Rectal smooth muscle tissue (tissue), 1 donor: ENCODE results near the gene KAT5.
A peak's percentile ranks its signal among the peaks of the same experiment; 100 is the strongest.

Experiments used
- H3K27ac ChIP-seq: one replicate; pipeline ENCODE4 v1.7.0; 2013; ENCODE audit warnings: low read depth, low read length, inconsistent platforms
- H3K27me3 ChIP-seq: one replicate; pipeline ENCODE4 v1.7.0; 2013; ENCODE audit warnings: low read length; ENCODE audit not compliant: control insufficient read depth, insufficient read depth
- H3K36me3 ChIP-seq: one replicate; pipeline ENCODE4 v1.7.0; 2013; ENCODE audit warnings: low read length; ENCODE audit not compliant: control insufficient read depth, insufficient read depth
- H3K4me1 ChIP-seq: one replicate; pipeline ENCODE4 v1.7.0; 2013; ENCODE audit warnings: low read length; ENCODE audit not compliant: control insufficient read depth, insufficient read depth
- H3K4me3 ChIP-seq: one replicate; pipeline ENCODE4 v1.7.0; 2013; ENCODE audit warnings: low read length
- H3K9ac ChIP-seq: one replicate; pipeline ENCODE4 v1.7.0; 2013; ENCODE audit warnings: low read length

KAT5 gene

GRCh38 chr11:65714433-65714832 lies 2.4 kb downstream of the KAT5 start:
- no peak overlapping the region for H3K9ac ChIP-seq
- no peak overlapping the region for H3K4me3 ChIP-seq
- H3K36me3 ChIP-seq: peaks cover 43% of the 10 kb centered on the region
- H3K27me3 ChIP-seq: no peaks in the 10 kb centered on the region
- H3K27ac ChIP-seq: no peak overlapping the region
- peaks cover 15% of the 10 kb centered on the region for H3K4me1 ChIP-seq

GRCh38 chr11:65716302-65716701 lies 4.2 kb downstream of the KAT5 start:
- no peak overlapping the region for H3K27ac ChIP-seq
- H3K4me3 ChIP-seq: no peak overlapping the region
- no peak overlapping the region for H3K9ac ChIP-seq
- peaks cover 21% of the 10 kb centered on the region for H3K4me1 ChIP-seq
- H3K27me3 ChIP-seq: no peaks in the 10 kb centered on the region
- peaks cover 43% of the 10 kb centered on the region for H3K36me3 ChIP-seq

GRCh38 chr11:65716774-65717405 lies 4.8 kb downstream of the KAT5 start:
- Histone ChIP-seq H3K27me3 (no peaks in the 10 kb centered on the region), H3K4me1 (peaks cover 21% of the 10 kb centered on the region), H3K36me3 (peaks cover 43% of the 10 kb centered on the region), H3K27ac (no peak overlapping the region), H3K9ac (no peak overlapping the region), H3K4me3 (no peak overlapping the region)

GRCh38 chr11:65717906-65718305 lies 5.9 kb downstream of the KAT5 start:
- Histone ChIP-seq H3K4me3 (no peak overlapping the region), H3K36me3 (peaks cover 43% of the 10 kb centered on the region), H3K27ac (no peak overlapping the region), H3K4me1 (peaks cover 16% of the 10 kb centered on the region), H3K27me3 (no peaks in the 10 kb centered on the region), H3K9ac (no peak overlapping the region)

GRCh38 chr11:65718531-65718930 lies 6.5 kb downstream of the KAT5 start:
- no peak overlapping the region for H3K4me3 ChIP-seq

GRCh38 chr11:65718964-65719492 lies 7.0 kb downstream of the KAT5 start:
- H3K4me3 ChIP-seq: peak overlapping the region; percentile 93
- peaks cover 15% of the 10 kb centered on the region for H3K4me1 ChIP-seq
- no peaks in the 10 kb centered on the region for H3K27me3 ChIP-seq
- H3K9ac ChIP-seq: no peak overlapping the region
- H3K36me3 ChIP-seq: peaks cover 34% of the 10 kb centered on the region
- H3K27ac ChIP-seq: no peak overlapping the region

More at GRCh38 chr11:65718531-65718930, 6.5 kb downstream of the KAT5 start:
- no peaks in the 10 kb centered on the region for H3K27me3 ChIP-seq
- no peak overlapping the region for H3K9ac ChIP-seq
- H3K4me1 ChIP-seq: peaks cover 15% of the 10 kb centered on the region
- no peak overlapping the region for H3K27ac ChIP-seq
- H3K36me3 ChIP-seq: peaks cover 38% of the 10 kb centered on the region

- Histone ChIP-seq H3K4me1 (peaks cover 15% of the 10 kb centered on the region), H3K27me3 (no peaks in the 10 kb centered on the region), H3K27ac (peak overlapping the region; percentile 90)
Observed at GRCh38 chr11:65719871-65720210, 7.8 kb downstream of the KAT5 start.

GRCh38 chr11:65720211-65720934 lies 8.3 kb downstream of the KAT5 start, which contains the start of gene RNASEH2C:
Gene RNASEH2C (minus strand): TSS chr11:65720798. CDS start chr11:65720758, 40 bp downstream.
- no peaks in the 10 kb centered on the region for H3K27me3 ChIP-seq
- peaks cover 24% of the 10 kb centered on the region for H3K36me3 ChIP-seq
- peak within 1 kb of the TSS; percentile 90 for H3K27ac ChIP-seq
- H3K9ac ChIP-seq: peak within 1 kb of the TSS; percentile 68
- H3K4me3 ChIP-seq: peak within 1 kb of the TSS; percentile 93
- H3K4me1 ChIP-seq: peaks cover 15% of the 10 kb centered on the region

More at GRCh38 chr11:65719871-65720210, 7.8 kb downstream of the KAT5 start:
- Histone ChIP-seq H3K36me3 (peaks cover 28% of the 10 kb centered on the region), H3K4me3 (peak overlapping the region; percentile 93), H3K9ac (peak overlapping the region; percentile 35)

GRCh38 chr11:65722261-65722660 lies 10.2 kb downstream of the KAT5 start:
- no peak overlapping the region for H3K4me3 ChIP-seq
- no peaks in the 10 kb centered on the region for H3K27me3 ChIP-seq
- no peak overlapping the region for H3K9ac ChIP-seq
- H3K4me1 ChIP-seq: peaks cover 15% of the 10 kb centered on the region
- peaks cover 13% of the 10 kb centered on the region for H3K36me3 ChIP-seq
- H3K27ac ChIP-seq: no peak overlapping the region

GRCh38 chr11:65726660-65727059 lies 14.6 kb downstream of the KAT5 start:
- H3K27me3 ChIP-seq: no peaks in the 10 kb centered on the region
- no peak overlapping the region for H3K9ac ChIP-seq
- no peak overlapping the region for H3K4me3 ChIP-seq
- no peaks in the 10 kb centered on the region for H3K36me3 ChIP-seq
- no peaks in the 10 kb centered on the region for H3K4me1 ChIP-seq
- no peak overlapping the region for H3K27ac ChIP-seq

GRCh38 chr11:65727865-65728264 lies 15.8 kb downstream of the KAT5 start:
- Histone ChIP-seq H3K27ac (no peak overlapping the region), H3K4me3 (no peak overlapping the region), H3K27me3 (no peaks in the 10 kb centered on the region), H3K9ac (no peak overlapping the region), H3K4me1 (no peaks in the 10 kb centered on the region), H3K36me3 (no peaks in the 10 kb centered on the region)

- no peak overlapping the region for H3K27ac ChIP-seq
- no peak overlapping the region for H3K9ac ChIP-seq
- no peak overlapping the region for H3K4me3 ChIP-seq
- no peaks in the 10 kb centered on the region for H3K27me3 ChIP-seq
- no peaks in the 10 kb centered on the region for H3K36me3 ChIP-seq
- no peaks in the 10 kb centered on the region for H3K4me1 ChIP-seq
Observed at GRCh38 chr11:65730461-65730860, 18.4 kb downstream of the KAT5 start.
